HG03442 (cell line): ENCODE measurements around the gene CIAO2A.
"Not testable (repeated sequence)": the region's sequence is repeated elsewhere in the genome, so short reads cannot be mapped to it uniquely, and the experiment has no call there.

Experiments used
- ATAC-seq: cut with Tn5 transposase; IDR thresholded peaks from one replicate; pipeline ENCODE4 v1.9.1; 2021; ENCODE audit warnings: mild to moderate bottlenecking, moderate library complexity; ENCODE audit not compliant: unreplicated experiment

CIAO2A gene

DNA sequence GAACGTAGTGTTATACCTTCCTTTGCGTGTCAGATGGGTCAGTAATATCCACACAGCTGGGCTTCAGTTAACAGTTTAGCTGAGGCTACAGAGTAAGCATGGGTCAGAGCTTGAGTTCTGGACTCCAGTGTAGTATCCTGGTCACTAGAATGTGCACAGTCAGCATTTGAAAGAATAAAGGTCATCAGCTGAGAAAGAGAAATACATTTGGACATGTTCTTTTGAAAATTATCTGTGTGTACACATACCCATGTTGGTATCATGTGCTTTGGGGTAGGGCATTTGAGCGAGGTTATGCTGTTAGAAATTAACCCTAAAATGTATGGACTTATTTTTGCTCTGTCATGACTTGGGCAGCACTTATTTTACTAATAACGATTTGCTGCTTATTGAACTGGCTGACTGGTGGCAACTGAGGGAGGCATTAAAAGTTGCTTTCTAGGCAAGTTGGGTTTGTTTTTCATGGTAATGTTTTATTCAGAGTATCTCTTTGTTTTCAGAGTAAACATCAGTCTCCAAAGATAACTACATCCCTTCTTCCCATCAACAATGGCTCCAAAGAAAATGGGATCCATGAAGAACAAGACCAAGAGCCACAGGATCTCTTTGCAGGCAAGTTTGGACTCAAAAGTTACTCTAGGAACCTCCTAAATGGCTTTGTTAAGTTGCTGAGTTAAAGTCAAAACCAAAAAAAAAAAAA is 18.6 kb upstream of the CIAO2A start:
- no peak for ATAC-seq

- no peak for ATAC-seq
Observed at GRCh38 chr15:64111679-64112050, 18.0 kb upstream of the CIAO2A start.

DNA sequence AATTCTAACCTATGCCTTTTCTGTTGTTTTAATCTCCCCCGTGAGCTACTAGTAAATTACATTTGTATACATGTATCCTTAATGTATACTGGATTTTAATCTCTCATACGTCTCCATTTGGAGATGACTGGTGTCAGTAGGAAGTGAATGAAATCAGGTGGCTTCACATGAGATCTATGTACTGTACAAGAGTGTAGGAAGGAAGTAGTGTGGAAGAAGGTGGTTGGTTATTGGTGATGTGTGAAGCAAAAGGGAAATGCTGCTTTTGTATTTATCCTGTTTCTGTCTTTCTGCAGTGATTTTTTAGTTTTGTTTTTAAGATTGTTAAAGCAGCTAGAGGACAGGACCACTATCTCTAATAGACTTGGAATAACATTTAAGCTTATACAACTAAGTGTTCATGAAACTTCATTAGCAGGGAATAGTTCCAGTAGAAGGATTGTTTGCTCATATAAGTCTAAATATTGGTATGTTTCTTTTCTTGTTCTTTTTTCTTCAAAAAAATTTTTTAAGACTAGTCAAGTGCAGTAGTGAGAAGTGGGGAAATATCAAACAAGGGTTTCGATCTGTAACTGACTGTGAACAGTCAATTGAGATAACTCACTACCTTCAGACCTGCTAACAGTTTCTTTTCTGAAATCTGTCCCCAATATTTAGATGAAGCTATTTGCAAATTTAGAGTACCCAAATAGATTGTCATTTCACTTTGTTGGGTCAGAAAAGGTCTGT is 17.5 kb upstream of the CIAO2A start:
- ATAC-seq = no peak

DNA sequence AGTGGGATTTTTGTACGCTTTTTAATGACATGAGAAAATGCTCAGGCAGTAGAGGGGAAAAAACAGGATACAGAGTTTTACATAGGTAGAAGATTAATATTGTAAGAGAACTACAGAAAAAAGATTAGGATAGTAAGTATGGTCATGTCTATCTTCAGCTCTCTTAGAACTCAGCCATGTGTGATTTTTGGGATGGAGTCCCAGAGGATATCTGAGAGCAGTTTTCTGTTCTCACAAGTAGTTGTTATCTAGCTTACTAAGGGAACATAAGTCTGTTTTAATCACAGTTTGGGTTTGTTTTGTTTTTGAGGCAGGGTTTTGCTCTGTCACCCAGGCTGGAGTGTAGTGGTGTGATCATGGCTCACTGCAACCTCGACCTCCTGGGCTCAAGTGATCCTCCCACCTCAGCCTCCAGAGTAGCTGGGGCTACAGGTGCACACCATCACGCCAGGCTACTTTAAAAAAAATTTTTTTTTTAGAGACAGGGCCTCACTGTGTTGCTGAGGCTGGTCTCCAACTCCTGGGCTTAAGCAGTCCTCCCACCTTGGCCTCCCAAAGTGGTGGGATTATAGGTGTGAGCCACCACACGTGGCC is 16.6 kb upstream of the CIAO2A start:
- ATAC-seq = not testable (repeated sequence)

- no peak for ATAC-seq
Observed at GRCh38 chr15:64107337-64107736, 13.7 kb upstream of the CIAO2A start.

GRCh38 chr15:64105113-64105704 is 11.6 kb upstream of the CIAO2A start:
- no peak for ATAC-seq

- no peak for ATAC-seq
Observed at GRCh38 chr15:64102497-64102896, 8.9 kb upstream of the CIAO2A start.

DNA sequence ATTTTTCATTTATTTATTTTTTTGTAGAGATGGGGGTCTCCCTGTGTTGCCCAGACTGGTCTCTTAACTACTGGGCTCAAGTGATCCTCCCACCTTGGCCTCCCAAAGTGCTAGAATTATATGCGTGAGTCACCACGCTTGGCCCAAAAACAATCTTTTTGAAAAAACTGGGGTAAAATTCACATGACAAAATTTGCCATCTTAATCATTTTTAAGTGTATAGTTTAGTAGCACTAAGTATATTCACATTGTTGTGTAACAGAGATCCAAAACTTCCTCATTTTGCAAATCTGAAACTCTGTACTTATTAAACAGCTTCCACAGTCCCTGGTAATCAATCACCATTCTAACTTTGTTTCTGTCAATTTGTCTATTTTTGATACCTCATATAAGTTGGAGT is 7.3 kb upstream of the CIAO2A start:
- ATAC-seq = no peak

DNA sequence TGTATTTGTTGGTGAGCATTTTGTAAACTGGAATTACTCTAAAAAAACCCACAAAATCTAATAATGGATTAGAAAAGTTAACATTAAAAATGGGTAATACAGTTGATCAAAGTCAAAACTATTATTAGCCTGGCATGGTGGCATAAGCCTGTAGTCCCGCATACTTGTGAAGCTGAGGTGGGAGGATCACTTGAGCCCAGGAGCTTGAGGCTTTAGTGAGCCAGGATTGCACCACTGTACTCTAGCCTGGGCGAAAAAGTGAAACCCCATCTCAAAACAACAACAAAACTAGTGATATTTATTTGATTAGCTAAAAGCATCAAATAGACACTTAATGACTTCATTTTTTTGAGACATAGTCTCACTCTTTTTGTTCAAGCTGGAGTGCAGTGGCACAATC is 5.7 kb upstream of the CIAO2A start:
- no peak for ATAC-seq

GRCh38 chr15:64096668-64097384 is 3.2 kb upstream of the CIAO2A start:
- ATAC-seq = no peak

DNA sequence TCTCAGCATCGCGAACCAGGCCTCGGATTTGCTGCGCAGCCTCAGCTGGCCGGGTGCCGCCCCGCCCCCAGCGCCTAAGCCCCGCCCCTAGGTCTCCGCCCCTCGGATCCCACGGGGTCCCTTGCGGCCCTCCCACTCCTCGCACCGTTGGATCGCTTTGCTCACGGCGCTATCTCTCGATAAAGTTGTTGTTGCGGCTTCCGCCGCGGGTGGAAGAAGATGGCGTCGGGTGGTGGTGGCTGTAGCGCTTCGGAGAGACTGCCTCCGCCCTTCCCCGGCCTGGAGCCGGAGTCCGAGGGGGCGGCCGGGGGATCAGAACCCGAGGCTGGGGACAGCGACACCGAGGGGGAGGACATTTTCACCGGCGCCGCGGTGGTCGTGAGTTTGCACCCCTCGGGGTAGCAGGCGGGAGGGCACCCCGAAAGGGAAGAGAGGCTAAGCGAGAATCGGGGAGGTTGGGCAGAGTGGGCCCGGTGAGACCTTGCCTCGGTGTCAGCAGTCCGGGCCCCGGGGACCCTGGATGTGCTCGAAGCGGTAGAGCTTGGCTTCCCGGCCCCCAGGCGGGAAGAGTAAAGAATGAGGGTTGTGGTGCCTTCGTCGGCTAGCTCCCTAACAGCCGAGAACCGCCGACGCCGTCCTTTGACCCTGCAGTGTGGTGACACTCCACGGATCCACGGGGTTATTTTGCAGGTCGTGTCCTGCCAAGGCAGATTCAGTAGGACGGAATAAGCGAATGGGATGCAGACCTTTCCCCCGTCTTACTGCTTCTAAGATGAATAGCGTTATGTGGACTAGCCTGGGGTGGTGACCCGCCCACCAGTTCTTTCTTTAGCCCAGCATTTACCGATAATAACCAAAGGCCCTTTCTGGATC is 2.4 kb upstream of the CIAO2A start, which contains the start of gene SNX1:
Gene SNX1, plus strand, starts transcription at position 188 of the 873 bp plus-strand sequence. Its CDS starts 32 bp downstream, at position 220.
- ATAC-seq = peak; percentile 46

DNA sequence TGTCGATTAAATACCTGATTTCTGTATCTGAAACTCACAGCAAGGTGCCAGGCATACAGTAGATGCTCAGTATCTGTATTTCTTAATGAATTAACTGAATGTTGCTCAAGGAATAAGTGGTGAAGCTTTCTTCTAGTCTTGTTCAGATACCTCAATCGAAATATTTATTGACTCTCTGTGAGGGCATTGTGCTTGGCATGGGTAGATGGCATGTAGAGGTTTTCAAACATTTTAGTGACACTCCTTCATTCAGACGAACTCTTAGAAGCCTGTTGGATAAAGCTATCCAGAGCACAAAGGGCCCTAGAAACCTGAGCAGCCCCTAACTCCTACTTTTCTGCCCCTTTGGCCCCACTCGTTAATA is 1.8 kb upstream of the CIAO2A start:
- no peak for ATAC-seq

DNA sequence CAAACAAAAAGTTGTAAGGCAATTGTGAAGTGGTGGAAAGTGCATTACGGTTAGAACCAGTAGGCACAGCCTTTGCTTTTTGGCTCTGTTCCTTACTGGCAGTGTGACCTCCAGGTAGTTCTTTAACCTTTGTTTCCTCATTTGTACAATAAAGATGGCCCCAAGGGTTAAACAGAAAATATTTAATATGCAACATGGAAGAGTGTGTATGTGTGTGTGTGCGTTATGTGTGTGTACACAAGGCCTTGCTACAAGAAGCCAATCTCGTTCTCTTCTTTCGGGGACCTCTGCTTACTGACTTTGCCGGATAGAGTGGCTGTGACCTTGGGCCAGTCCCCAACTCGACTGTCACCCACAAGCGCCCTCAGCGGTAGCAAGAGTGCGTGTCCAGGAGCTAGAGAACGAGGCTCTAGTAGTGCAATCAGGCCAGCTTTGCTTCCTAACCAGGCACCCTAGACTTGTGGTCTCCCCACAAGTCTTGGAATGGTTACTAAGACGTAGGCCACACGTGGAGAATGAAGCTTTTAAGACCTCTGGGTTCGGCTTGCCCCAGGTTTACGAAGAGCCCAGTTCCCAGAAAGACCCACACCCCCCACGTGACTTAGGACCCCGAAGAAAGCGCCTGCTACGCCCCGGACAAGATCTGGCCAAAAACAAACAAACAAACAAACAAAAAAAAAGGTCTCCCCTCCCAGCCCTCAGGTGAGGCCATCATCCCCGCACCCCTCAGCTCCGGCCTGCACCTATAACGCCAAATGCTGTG is 593 bp downstream of the CIAO2A start:
- peak; percentile 14 for ATAC-seq

DNA sequence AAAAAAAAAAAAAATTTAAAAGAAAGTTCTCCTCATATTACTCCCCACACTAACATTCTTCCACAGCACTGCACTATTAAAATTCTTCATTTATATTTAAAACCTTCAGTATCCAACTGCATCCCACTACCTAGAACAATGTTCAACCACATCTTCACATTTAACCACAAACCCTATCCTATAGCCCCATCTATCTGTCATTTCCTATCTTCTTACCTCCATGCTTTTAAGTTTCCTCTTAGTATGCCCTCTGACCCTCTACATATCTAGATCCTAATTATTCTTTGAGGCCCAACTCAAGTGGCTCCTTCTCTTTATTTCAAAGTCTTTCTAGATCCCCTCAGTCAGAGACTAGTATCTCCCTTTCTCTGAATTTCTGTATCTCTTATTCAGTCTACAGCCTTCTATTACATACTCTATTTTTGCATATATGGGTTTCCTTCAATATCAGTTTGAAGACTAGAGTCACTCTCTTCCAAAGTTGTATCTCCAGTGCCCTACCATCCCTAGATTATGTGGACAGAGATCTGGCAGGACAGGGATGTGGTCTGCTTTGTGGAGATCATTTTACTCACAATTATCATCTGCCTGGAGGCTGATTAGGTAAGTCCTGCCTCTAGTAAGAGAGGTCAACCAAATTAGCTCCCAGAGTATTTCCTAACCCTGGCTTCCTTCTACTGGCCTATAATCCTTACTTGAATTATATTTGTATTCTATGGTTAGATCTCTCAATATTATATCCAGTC is 1.4 kb downstream of the CIAO2A start:
- ATAC-seq = no peak

DNA sequence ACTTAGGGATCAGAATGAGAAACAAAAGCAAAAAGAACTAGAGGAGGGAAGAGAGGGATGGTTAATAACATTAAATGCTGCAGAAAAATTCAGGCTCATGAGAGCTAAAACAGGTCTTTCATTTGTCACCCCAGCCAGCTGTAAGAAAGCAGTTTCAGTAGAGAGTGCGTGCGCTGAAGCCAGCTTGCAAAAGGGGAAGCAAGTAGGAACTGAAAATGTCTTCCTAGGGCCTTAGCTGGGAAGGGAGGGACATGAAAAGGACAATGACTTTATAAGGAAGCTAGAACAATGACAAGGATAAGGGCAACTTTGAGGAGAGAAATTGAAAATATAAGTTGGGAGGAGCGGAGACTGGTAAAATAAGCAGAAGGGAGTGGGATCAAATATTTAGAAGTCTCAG is 3.1 kb downstream of the CIAO2A start:
- no peak for ATAC-seq

GRCh38 chr15:64089543-64090280 is 3.9 kb downstream of the CIAO2A start:
- no peak for ATAC-seq

DNA sequence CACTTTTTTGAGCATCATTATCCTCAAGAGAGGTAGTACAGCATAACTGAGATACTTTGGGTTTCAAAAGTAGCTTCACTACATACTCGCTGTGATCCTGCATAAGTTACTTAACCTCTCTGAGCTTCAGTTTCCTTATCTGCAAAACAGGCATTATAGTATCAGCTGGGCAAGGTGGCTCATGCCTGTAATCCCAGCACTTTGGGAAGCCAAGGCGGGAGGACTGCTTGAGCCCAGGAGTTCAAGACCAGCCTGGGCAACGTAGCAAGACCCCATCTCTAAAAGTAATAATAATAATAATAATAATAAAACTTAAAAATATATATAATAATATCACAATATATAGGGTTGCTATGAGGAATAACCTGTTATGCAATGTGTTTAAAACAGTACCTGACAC is 10.9 kb downstream of the CIAO2A start:
- ATAC-seq = no peak

DNA sequence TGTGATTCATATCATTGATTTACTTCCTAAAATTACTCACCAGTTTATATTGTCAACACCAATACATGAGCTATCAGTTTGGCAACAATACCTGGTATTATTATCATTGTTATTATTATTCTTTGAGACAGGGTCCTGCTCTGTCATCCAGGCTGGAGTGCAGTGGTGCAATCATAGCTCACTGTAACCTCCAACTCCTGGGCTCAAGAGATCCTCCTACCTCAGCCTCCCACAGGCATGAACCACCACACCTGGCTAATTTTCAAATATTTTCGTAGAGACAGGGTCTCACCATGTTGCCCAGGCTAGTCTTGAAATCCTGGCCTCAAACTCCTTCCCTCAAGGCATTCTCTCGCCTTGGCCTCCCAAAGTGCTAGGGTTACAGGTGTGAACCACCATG is 20.1 kb downstream of the CIAO2A start:
- not testable (repeated sequence) for ATAC-seq
